RWPE2 (cell line): ENCODE measurements around the gene TMEM114.

Experiments used
- ATAC-seq: fragments of 200-7000 bp; cut with Tn5 transposase; 3 replicates; pipeline ENCODE4 v1.9.1; 2021; ENCODE audit warnings: low read depth
- DNase-seq: peaks from one replicate; pipeline ENCODE4 v3.0.0-alpha.2; 2020; ENCODE audit warnings: low spot score
- H3K27ac ChIP-seq: fragments of 450-650 bp; 2 replicates; pipeline ENCODE4 v1.5.1; 2017; ENCODE audit warnings: mild to moderate bottlenecking; ENCODE audit not compliant: poor library complexity, severe bottlenecking
- H3K27me3 ChIP-seq: fragments of 250-450 bp; sonication (Bioruptor Pico); 2 replicates; pipeline ENCODE4 v1.5.1; 2021; ENCODE audit warnings: mild to moderate bottlenecking, moderate library complexity; ENCODE audit not compliant: insufficient read depth, poor library complexity, severe bottlenecking
- H3K36me3 ChIP-seq: fragments of 250-450 bp; sonication (Bioruptor Pico); 2 replicates; pipeline ENCODE4 v1.5.1; 2020; ENCODE audit warnings: low read depth, mild to moderate bottlenecking, moderate library complexity
- H3K4me1 ChIP-seq: fragments of 250-450 bp; sonication (Bioruptor Pico); 2 replicates; pipeline ENCODE4 v1.5.1; 2021; ENCODE audit warnings: mild to moderate bottlenecking, moderate library complexity; ENCODE audit not compliant: insufficient read depth, poor library complexity, severe bottlenecking
- H3K4me3 ChIP-seq: fragments of 250-450 bp; sonication (Bioruptor Pico); 2 replicates; pipeline ENCODE4 v1.5.1; 2021; ENCODE audit warnings: mild to moderate bottlenecking, moderate library complexity; ENCODE audit not compliant: severe bottlenecking
- H3K9me3 ChIP-seq: fragments of 250-450 bp; sonication (Bioruptor Pico); 2 replicates; pipeline ENCODE4 v1.5.1; 2021; ENCODE audit warnings: mild to moderate bottlenecking, moderate library complexity; ENCODE audit not compliant: severe bottlenecking
- TF ChIP-seq, protein P1 (sequence below): fragments of 450-650 bp; IDR thresholded peaks from one replicate; pipeline ENCODE4 v1.5.1; 2017; ENCODE audit warnings: mild to moderate bottlenecking, moderate library complexity; ENCODE audit not compliant: poor library complexity, severe bottlenecking

The TMEM114 gene

GRCh38 chr16:8551388-8552332 is 38.7 kb downstream of the TMEM114 start:
- H3K27ac ChIP-seq, result no peak overlapping the region
- H3K9me3 ChIP-seq, result no peaks in the 10 kb centered on the region
- ATAC-seq (no peak), DNase-seq (no peak)
- H3K4me1 ChIP-seq, result no peaks in the 10 kb centered on the region
- peaks cover 19% of the 10 kb centered on the region for H3K27me3 ChIP-seq
- no peak overlapping the region for H3K4me3 ChIP-seq
- TF ChIP-seq, protein P1, sequence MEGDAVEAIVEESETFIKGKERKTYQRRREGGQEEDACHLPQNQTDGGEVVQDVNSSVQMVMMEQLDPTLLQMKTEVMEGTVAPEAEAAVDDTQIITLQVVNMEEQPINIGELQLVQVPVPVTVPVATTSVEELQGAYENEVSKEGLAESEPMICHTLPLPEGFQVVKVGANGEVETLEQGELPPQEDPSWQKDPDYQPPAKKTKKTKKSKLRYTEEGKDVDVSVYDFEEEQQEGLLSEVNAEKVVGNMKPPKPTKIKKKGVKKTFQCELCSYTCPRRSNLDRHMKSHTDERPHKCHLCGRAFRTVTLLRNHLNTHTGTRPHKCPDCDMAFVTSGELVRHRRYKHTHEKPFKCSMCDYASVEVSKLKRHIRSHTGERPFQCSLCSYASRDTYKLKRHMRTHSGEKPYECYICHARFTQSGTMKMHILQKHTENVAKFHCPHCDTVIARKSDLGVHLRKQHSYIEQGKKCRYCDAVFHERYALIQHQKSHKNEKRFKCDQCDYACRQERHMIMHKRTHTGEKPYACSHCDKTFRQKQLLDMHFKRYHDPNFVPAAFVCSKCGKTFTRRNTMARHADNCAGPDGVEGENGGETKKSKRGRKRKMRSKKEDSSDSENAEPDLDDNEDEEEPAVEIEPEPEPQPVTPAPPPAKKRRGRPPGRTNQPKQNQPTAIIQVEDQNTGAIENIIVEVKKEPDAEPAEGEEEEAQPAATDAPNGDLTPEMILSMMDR, result no peak
- H3K36me3 ChIP-seq, result no peaks in the 10 kb centered on the region

GRCh38 chr16:8550728-8551387 is 39.5 kb downstream of the TMEM114 start:
- Histone ChIP-seq H3K27ac (no peak overlapping the region), H3K4me1 (no peaks in the 10 kb centered on the region), H3K9me3 (no peaks in the 10 kb centered on the region), H3K4me3 (no peak overlapping the region), H3K36me3 (no peaks in the 10 kb centered on the region), H3K27me3 (peaks cover 27% of the 10 kb centered on the region)
- DNase-seq, result no peak
- ATAC-seq, result no peak
- TF ChIP-seq, protein P1, result no peak

- ATAC-seq, result no peak
- no peak for DNase-seq
- Histone ChIP-seq H3K9me3 (no peaks in the 10 kb centered on the region), H3K4me1 (no peaks in the 10 kb centered on the region), H3K36me3 (no peaks in the 10 kb centered on the region), H3K27me3 (peaks cover 32% of the 10 kb centered on the region), H3K27ac (no peak overlapping the region), H3K4me3 (no peak overlapping the region)
- TF ChIP-seq, protein P1, result no peak
Observed at GRCh38 chr16:8549843-8550412, 40.4 kb downstream of the TMEM114 start.

GRCh38 chr16:8548166-8548565 is 42.1 kb downstream of the TMEM114 start:
- Histone ChIP-seq H3K4me1 (no peaks in the 10 kb centered on the region), H3K27me3 (peaks cover 29% of the 10 kb centered on the region), H3K27ac (no peak overlapping the region), H3K9me3 (no peaks in the 10 kb centered on the region), H3K4me3 (no peak overlapping the region), H3K36me3 (no peaks in the 10 kb centered on the region)
- TF ChIP-seq, protein P1, result no peak
- ATAC-seq (no peak), DNase-seq (no peak)
